GM06990 (cell line): ENCODE data around the gene AGBL4.

Experiments
- DNase-seq: peaks from one replicate; pipeline ENCODE4 v3.0.0-alpha.2; 2011; ENCODE audit not compliant: insufficient read length; ENCODE audit errors: extremely low read depth
- H3K27me3 ChIP-seq: replicated peaks from 2 replicates; pipeline ENCODE4 v1.6.0; 2011; ENCODE audit warnings: low read length; ENCODE audit not compliant: control insufficient read depth, insufficient read depth
- H3K36me3 ChIP-seq: 2 replicates; pipeline ENCODE4 v1.5.1; 2011; ENCODE audit warnings: low read length; ENCODE audit not compliant: control insufficient read depth, insufficient read depth
- H3K4me3 ChIP-seq: replicated peaks from 2 replicates; pipeline ENCODE4 v1.5.1; 2011; ENCODE audit warnings: low read depth, mild to moderate bottlenecking, control low read depth, low read length
- CTCF ChIP-seq: IDR thresholded peaks from 2 replicates; pipeline ENCODE4 v1.5.1; 2011; ENCODE audit warnings: low read length, control low read depth, mild to moderate bottlenecking, inconsistent platforms; ENCODE audit not compliant: insufficient read depth, poor library complexity, severe bottlenecking

The AGBL4 gene

GRCh38 chr1:49197081-49197480 lies 826.7 kb downstream of the AGBL4 start:
- Histone ChIP-seq H3K36me3 (no peaks in the 10 kb centered on the region), H3K27me3 (no peaks in the 10 kb centered on the region), H3K4me3 (no peak overlapping the region)
- DNase-seq, result no peak
- TF ChIP-seq CTCF, result no peak

GRCh38 chr1:49190138-49190537 lies 833.6 kb downstream of the AGBL4 start:
- Histone ChIP-seq H3K36me3 (no peaks in the 10 kb centered on the region), H3K27me3 (no peaks in the 10 kb centered on the region), H3K4me3 (no peak overlapping the region)
- no peak for TF ChIP-seq CTCF
- no peak for DNase-seq

GRCh38 chr1:49187056-49187455 lies 836.7 kb downstream of the AGBL4 start:
- no peak overlapping the region for H3K4me3 ChIP-seq
- H3K27me3 ChIP-seq, result no peaks in the 10 kb centered on the region
- H3K36me3 ChIP-seq, result no peaks in the 10 kb centered on the region
- TF ChIP-seq CTCF, result no peak
- no peak for DNase-seq

GRCh38 chr1:49185450-49185980 lies 838.2 kb downstream of the AGBL4 start:
- DNase-seq, result no peak
- Histone ChIP-seq H3K27me3 (no peaks in the 10 kb centered on the region), H3K36me3 (no peaks in the 10 kb centered on the region), H3K4me3 (no peak overlapping the region)
- no peak for TF ChIP-seq CTCF

- no peak overlapping the region for H3K4me3 ChIP-seq
- no peaks in the 10 kb centered on the region for H3K36me3 ChIP-seq
- TF ChIP-seq CTCF, result no peak
- DNase-seq, result no peak
- no peaks in the 10 kb centered on the region for H3K27me3 ChIP-seq
These were observed 840.3 kb downstream of the AGBL4 start for GRCh38 chr1:49183489-49183888.

- no peaks in the 10 kb centered on the region for H3K36me3 ChIP-seq
- no peaks in the 10 kb centered on the region for H3K27me3 ChIP-seq
- no peak for TF ChIP-seq CTCF
- H3K4me3 ChIP-seq, result no peak overlapping the region
- DNase-seq, result no peak
These were observed 842.7 kb downstream of the AGBL4 start for GRCh38 chr1:49181033-49181432.
